GM18502 (cell line): ENCODE data around the gene TNC.

ENCODE experiments used
- ATAC-seq: cut with Tn5 transposase; IDR thresholded peaks from one replicate; pipeline ENCODE4 v1.9.1; 2021; ENCODE audit warnings: mild to moderate bottlenecking; ENCODE audit not compliant: unreplicated experiment, poor library complexity

The TNC gene

GRCh38 chr9:114988962-114989599 is 128.9 kb downstream of the TNC start:
- peak; percentile 68 for ATAC-seq

- ATAC-seq = no peak
These were observed 130.8 kb downstream of the TNC start for GRCh38 chr9:114987116-114987515.

- ATAC-seq = no peak
These were observed 131.9 kb downstream of the TNC start for GRCh38 chr9:114985959-114986501.

DNA sequence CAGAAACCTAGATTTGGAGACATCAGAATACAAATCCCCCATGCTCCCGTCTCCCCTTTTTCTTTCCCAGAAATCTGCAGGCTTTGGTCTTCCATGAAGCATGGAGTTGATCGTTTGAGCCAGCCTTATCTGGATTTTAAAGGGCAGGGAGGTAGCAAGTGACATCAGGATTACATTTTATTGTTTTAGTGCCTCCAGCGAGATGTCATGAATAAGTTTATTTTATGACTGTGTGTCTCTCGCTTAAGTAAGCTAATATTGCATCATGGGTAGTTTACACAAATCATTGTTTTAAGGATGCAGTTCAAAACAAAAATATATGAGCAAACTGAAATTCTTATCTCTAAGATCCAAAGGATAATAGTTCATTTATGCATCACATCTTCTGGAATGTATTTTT is 136.9 kb downstream of the TNC start:
- ATAC-seq = no peak

- ATAC-seq = no peak
These were observed 144.7 kb downstream of the TNC start for GRCh38 chr9:114973216-114973615.

- ATAC-seq = no peak
These were observed 145.3 kb downstream of the TNC start for GRCh38 chr9:114972510-114973136.
